ENCODE results near the gene TANC2.

TANC2 gene

DNA sequence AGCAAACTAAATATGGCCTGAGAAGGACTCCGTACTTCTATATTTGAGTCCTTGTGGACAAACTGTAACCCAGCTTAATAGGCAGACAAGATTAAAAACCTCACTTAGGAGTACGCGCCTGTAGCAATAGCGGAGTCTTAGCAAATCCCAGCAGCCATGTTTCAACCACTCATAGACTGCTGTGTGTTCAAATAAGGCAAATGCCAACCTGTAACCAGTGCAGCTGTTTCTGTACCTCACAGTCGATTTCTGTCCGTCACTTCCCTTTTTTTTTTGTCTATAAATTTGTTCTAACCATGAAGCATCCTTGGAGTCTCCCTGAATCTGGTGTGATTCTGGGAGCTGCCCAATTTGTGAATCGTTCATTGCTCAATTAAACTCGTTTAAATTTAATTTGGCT lies 30.2 kb downstream of the TANC2 start:
- Histone ChIP-seq H3K27me3 (ENCODE audit: insufficient read depth, low read depth, severe bottlenecking) (no peaks in the 10 kb centered on the region), H3K9me3 (ENCODE audit: severe bottlenecking) (no peaks in the 10 kb centered on the region), H3K4me3 (ENCODE audit: low read depth, low read length) (no peak overlapping the region), H3K27ac (no peak overlapping the region), H3K36me3 (no peaks in the 10 kb centered on the region)
- TF ChIP-seq, protein P1, sequence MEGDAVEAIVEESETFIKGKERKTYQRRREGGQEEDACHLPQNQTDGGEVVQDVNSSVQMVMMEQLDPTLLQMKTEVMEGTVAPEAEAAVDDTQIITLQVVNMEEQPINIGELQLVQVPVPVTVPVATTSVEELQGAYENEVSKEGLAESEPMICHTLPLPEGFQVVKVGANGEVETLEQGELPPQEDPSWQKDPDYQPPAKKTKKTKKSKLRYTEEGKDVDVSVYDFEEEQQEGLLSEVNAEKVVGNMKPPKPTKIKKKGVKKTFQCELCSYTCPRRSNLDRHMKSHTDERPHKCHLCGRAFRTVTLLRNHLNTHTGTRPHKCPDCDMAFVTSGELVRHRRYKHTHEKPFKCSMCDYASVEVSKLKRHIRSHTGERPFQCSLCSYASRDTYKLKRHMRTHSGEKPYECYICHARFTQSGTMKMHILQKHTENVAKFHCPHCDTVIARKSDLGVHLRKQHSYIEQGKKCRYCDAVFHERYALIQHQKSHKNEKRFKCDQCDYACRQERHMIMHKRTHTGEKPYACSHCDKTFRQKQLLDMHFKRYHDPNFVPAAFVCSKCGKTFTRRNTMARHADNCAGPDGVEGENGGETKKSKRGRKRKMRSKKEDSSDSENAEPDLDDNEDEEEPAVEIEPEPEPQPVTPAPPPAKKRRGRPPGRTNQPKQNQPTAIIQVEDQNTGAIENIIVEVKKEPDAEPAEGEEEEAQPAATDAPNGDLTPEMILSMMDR (IDR thresholded peaks at IDR 0.05; ENCODE audit: low read depth, low read length): no peak
- no peak for DNase-seq

DNA sequence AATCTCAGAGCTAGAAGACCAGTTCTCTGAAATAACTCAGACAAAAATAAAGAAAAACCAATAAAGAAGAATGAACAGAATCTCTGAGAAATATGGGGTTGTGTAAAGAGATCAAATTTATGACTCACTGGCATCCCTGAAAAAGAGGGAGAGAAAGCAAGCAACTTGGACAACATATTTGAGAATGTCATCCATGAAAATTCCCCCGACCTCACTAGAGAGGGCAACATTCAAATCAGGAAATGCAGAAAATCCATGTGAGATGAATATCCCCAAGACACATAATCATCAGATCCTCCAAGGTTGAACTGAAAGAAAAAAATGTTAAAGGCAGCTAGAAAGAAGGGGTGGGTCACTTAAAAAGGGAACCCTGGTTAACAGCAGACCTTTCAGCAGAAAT lies 32.1 kb downstream of the TANC2 start:
- Histone ChIP-seq H3K27me3 (ENCODE audit: insufficient read depth, low read depth, severe bottlenecking) (no peaks in the 10 kb centered on the region), H3K9me3 (ENCODE audit: severe bottlenecking) (no peaks in the 10 kb centered on the region), H3K27ac (no peak overlapping the region), H3K36me3 (no peaks in the 10 kb centered on the region; the same call in 1 of the 2 replicates), H3K4me3 (ENCODE audit: low read depth, low read length) (no peak overlapping the region)
- TF ChIP-seq, protein P1 (IDR thresholded peaks at IDR 0.05; ENCODE audit: low read depth, low read length): no peak
- DNase-seq: no peak

GRCh38 chr17:62998665-62999393 lies 32.8 kb downstream of the TANC2 start:
- Histone ChIP-seq H3K4me3 (ENCODE audit: low read depth, low read length) (no peak overlapping the region), H3K36me3 (no peaks in the 10 kb centered on the region; the same call in 1 of the 2 replicates), H3K9me3 (ENCODE audit: severe bottlenecking) (no peaks in the 10 kb centered on the region), H3K27me3 (ENCODE audit: insufficient read depth, low read depth, severe bottlenecking) (no peaks in the 10 kb centered on the region), H3K27ac (no peak overlapping the region)
- DNase-seq: no peak
- TF ChIP-seq, protein P1 (IDR thresholded peaks at IDR 0.05; ENCODE audit: low read depth, low read length): no peak

GRCh38 chr17:62999736-63000135 lies 33.7 kb downstream of the TANC2 start:
- no peak for DNase-seq
- Histone ChIP-seq H3K36me3 (no peaks in the 10 kb centered on the region; the same call in 1 of the 2 replicates), H3K27ac (no peak overlapping the region), H3K27me3 (ENCODE audit: insufficient read depth, low read depth, severe bottlenecking) (no peaks in the 10 kb centered on the region), H3K4me3 (ENCODE audit: low read depth, low read length) (no peak overlapping the region), H3K9me3 (ENCODE audit: severe bottlenecking) (no peaks in the 10 kb centered on the region)
- TF ChIP-seq, protein P1 (IDR thresholded peaks at IDR 0.05; ENCODE audit: low read depth, low read length): no peak

DNA sequence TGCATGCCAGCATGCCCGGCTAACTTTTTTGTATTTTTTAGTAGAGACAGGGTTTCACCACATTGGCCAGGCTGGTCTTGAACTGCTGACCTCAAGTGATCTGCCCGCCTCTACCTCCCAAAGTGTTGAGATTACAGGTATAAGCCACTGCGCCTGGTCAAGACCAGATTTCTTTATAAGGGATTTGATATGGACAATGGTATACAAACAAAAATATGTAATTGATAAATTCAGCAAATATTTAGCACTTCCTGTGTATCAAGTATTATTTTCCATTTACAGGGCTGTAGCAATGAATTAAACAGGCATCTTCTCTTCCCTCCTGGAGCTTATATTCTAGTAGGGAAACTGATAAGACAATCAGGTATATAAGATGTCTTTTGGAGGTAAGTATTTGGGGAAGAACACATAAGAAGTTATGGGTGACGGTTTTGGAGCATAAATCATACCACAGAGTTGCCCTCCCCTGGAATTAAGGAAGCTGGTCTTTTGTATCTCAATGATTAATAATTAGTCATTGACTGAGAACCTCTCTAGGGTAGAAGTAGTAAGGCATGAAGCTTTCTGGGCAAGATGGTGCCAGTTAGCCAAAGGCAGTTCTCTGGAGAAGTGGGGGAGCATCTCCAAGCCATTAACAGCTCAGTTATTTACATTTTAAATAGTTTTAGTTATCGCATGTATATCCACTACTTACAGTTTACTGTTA lies 35.8 kb downstream of the TANC2 start:
- no peaks in the 10 kb centered on the region; the same call in 1 of the 2 replicates for H3K36me3 ChIP-seq
- TF ChIP-seq, protein P1 (IDR thresholded peaks at IDR 0.05; ENCODE audit: low read depth, low read length): no peak
- no peaks in the 10 kb centered on the region for H3K27me3 ChIP-seq (ENCODE audit: insufficient read depth, low read depth, severe bottlenecking)
- H3K9me3 ChIP-seq (ENCODE audit: severe bottlenecking): no peaks in the 10 kb centered on the region
- no peak for DNase-seq
- no peak overlapping the region for H3K27ac ChIP-seq
- H3K4me3 ChIP-seq (ENCODE audit: low read depth, low read length): no peak overlapping the region
